ENCODE measurements around the gene TCFL5. TPM values are rescaled to one million over a fixed set of nuclear protein-coding genes. Genes with fewer than 3 reads are reported as not detected.
"Not testable (repeated sequence)": the region's sequence is repeated elsewhere in the genome, so short reads cannot be mapped to it uniquely, and the experiment has no call there.

The TCFL5 gene
- total RNA-seq, 1 donor from 2014 or later = 7.9 TPM

GRCh38 chr20:62852841-62853240, 8.8 kb downstream of the TCFL5 start:
- H3K27ac Mint-ChIP-seq = peak overlapping the region; percentile 73
- H3K36me3 Mint-ChIP-seq (ENCODE audit: insufficient read depth) = peaks cover 11% of the 10 kb centered on the region
- TF ChIP-seq CTCF (IDR thresholded peaks at IDR 0.05; ENCODE audit: unreplicated experiment) = no peak
- no peak overlapping the region for H3K4me3 Mint-ChIP-seq (ENCODE audit: low read depth)
- H3K27me3 Mint-ChIP-seq = no peaks in the 10 kb centered on the region
- no peaks in the 10 kb centered on the region for H3K4me1 Mint-ChIP-seq (ENCODE audit: low read depth)
- no peaks in the 10 kb centered on the region for H3K9me3 Mint-ChIP-seq (ENCODE audit: low read depth)
- no peak for DNase-seq (ENCODE audit: low spot score, unreplicated experiment)

DNA sequence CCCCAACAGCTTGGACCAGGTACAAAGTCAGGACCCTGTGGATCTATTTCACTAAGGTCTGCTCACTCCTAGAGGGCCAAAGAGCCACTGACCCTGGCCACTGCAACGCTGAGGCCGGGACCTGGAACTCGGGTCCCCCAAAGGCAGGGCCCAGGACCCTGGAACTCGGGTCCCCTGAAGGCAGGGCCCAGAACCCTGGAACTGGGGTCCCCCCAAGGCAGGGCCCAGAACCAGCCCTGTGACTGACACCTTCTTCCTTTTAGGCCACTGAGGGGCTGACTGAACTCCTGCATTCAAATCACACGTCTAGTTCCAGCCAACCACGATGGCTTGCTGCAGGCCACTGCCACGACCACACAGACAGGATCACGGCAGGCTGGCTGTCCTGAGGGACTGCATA, 9.4 kb downstream of the TCFL5 start:
- no peaks in the 10 kb centered on the region for H3K9me3 Mint-ChIP-seq (ENCODE audit: low read depth)
- DNase-seq (ENCODE audit: low spot score, unreplicated experiment) = no peak
- no peaks in the 10 kb centered on the region for H3K4me1 Mint-ChIP-seq (ENCODE audit: low read depth)
- no peaks in the 10 kb centered on the region for H3K27me3 Mint-ChIP-seq
- TF ChIP-seq CTCF (IDR thresholded peaks at IDR 0.05; ENCODE audit: unreplicated experiment) = no peak
- H3K27ac Mint-ChIP-seq = no peak overlapping the region
- no peak overlapping the region for H3K4me3 Mint-ChIP-seq (ENCODE audit: low read depth)
- H3K36me3 Mint-ChIP-seq (ENCODE audit: insufficient read depth) = peaks cover 12% of the 10 kb centered on the region

DNA sequence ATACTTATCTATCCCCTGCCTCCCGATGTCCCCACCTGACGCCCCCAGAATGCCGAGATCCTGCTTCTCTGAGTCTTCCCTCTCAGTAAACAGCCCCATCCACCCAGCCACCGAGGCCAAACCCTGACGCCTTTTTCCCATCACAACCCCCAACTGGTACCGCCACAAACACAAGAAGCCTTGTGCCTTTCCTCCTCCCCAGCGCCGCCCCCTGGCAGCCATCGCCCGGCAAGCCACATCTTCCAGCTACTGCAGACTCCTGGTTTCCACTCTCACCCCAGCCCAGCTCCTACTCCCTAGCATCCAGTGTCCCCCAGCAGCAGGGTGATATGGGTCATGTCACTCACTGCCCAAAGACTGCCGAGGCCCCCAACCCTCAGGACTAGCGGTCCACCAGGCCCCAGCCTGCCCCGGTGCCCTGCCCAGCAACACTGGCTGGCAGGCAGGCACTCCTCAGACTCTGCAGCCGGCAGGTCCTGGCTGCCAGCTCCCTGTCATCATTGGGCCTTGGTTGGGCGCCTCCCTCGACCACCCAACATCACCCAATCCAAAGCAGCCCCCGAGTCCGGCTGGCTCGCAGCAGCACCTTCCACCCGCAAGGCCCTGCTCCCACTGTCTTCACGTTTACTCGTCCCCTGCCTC, 11.2 kb downstream of the TCFL5 start:
- Mint-ChIP-seq H3K9me3 (ENCODE audit: low read depth) (no peaks in the 10 kb centered on the region), H3K27ac (no peak overlapping the region), H3K27me3 (no peaks in the 10 kb centered on the region), H3K4me3 (ENCODE audit: low read depth) (no peak overlapping the region), H3K36me3 (ENCODE audit: insufficient read depth) (peaks cover 14% of the 10 kb centered on the region), H3K4me1 (ENCODE audit: low read depth) (no peaks in the 10 kb centered on the region)
- DNase-seq (ENCODE audit: low spot score, unreplicated experiment) = no peak
- TF ChIP-seq CTCF (IDR thresholded peaks at IDR 0.05; ENCODE audit: unreplicated experiment) = no peak

GRCh38 chr20:62849431-62849830, 12.2 kb downstream of the TCFL5 start:
- no peak for TF ChIP-seq CTCF (IDR thresholded peaks at IDR 0.05; ENCODE audit: unreplicated experiment)
- H3K9me3 Mint-ChIP-seq (ENCODE audit: low read depth) = no peaks in the 10 kb centered on the region
- H3K36me3 Mint-ChIP-seq (ENCODE audit: insufficient read depth) = peaks cover 13% of the 10 kb centered on the region
- no peaks in the 10 kb centered on the region for H3K4me1 Mint-ChIP-seq (ENCODE audit: low read depth)
- H3K27me3 Mint-ChIP-seq = no peaks in the 10 kb centered on the region
- no peak for DNase-seq (ENCODE audit: low spot score, unreplicated experiment)
- no peak overlapping the region for H3K27ac Mint-ChIP-seq
- no peak overlapping the region for H3K4me3 Mint-ChIP-seq (ENCODE audit: low read depth)

GRCh38 chr20:62848917-62849316, 12.7 kb downstream of the TCFL5 start:
- H3K27me3 Mint-ChIP-seq; H3K27ac Mint-ChIP-seq; DNase-seq (ENCODE audit: low spot score, unreplicated experiment); H3K4me1 Mint-ChIP-seq (ENCODE audit: low read depth); H3K4me3 Mint-ChIP-seq (ENCODE audit: low read depth); H3K9me3 Mint-ChIP-seq (ENCODE audit: low read depth): not testable (repeated sequence)
- peaks cover 13% of the 10 kb centered on the region for H3K36me3 Mint-ChIP-seq (ENCODE audit: insufficient read depth)

DNA sequence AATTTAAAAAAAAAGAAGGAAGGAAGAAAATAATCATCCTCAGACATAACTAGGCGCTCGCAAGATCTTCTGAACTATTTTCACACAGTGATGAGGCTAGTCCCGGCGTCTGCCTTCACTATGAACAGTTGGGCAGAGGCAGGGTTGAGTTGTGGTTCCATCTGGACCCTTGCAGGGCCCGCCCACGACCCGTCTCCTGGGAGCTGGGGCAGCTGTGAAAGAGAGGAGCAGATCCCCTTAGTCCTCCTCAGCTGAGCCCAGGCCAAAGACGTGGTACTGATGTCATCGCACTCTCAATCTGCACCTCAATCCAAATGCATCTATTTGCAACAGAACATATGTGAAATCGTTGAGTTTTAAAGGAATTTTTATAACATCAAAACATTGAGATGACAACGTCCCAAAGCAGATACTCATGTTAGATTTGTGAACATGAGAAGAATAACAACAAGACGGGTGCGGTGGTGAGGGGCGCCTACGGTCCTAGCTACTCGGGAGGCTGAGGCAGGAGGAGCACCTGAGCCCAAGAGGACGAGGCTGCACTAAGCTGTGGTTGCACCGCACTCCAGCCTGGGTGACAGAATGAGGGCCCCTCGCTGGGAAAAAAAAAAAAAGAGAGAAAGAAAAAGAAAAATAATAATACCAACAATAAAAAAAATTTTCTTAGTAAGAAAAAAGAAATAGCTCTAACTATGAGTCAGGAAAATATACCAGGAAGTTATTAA, 15.3 kb downstream of the TCFL5 start:
- no peak overlapping the region for H3K4me3 Mint-ChIP-seq (ENCODE audit: low read depth)
- no peaks in the 10 kb centered on the region for H3K9me3 Mint-ChIP-seq (ENCODE audit: low read depth)
- no peak for TF ChIP-seq CTCF (IDR thresholded peaks at IDR 0.05; ENCODE audit: unreplicated experiment)
- no peaks in the 10 kb centered on the region for H3K4me1 Mint-ChIP-seq (ENCODE audit: low read depth)
- DNase-seq (ENCODE audit: low spot score, unreplicated experiment) = no peak
- no peak overlapping the region for H3K27ac Mint-ChIP-seq
- no peaks in the 10 kb centered on the region for H3K27me3 Mint-ChIP-seq
- H3K36me3 Mint-ChIP-seq (ENCODE audit: insufficient read depth) = peaks cover 8% of the 10 kb centered on the region

All from progenitor cell of endocrine pancreas (in vitro differentiated cells).